GM12878 (cell line): ENCODE data around the gene OCA2. TPM values are rescaled to one million over a fixed set of nuclear protein-coding genes. Genes with fewer than 3 reads are reported as not detected.
"Not testable (repeated sequence)": the region's sequence is repeated elsewhere in the genome, so short reads cannot be mapped to it uniquely, and the experiment has no call there.

Source experiments
- ATAC-seq: fragments of 200-7000 bp; cut with Tn5 transposase; 3 replicates; pipeline ENCODE4 v1.9.1; 2020; ENCODE audit warnings: mild to moderate bottlenecking, moderate library complexity
- BruUV-seq: library from RNA; stranded (reverse); fragments of 400-500 nt; replicated peaks from 2 replicates; lab custom pipeline; 2021; lab: Mats Ljungman, UMichigan
- CTCF ChIA-PET: fragments of 300-600 bp; sonication (Branson Sonifier 250); formaldehyde crosslinking; extraction: SDS; loops from one replicate; lab custom pipeline; 2021; ENCODE audit warnings: inconsistent platforms; lab: Yijun Ruan, JAX
- POLR2A ChIA-PET: fragments of 350-600 bp; formaldehyde crosslinking; extraction: SDS; loops from one replicate; lab custom pipeline; 2021; ENCODE audit warnings: inconsistent platforms; lab: Charles Lee
- RAD21 ChIA-PET: fragments of 300-600 bp; sonication (Branson Sonifier 250); formaldehyde crosslinking; loops from one replicate; lab custom pipeline; 2023; ENCODE audit warnings: antibody characterized with exemption; ENCODE audit not compliant: unreplicated experiment; lab: Charles Lee
- SMC1A ChIA-PET: fragments of 300-600 bp; sonication (Branson Sonifier 250); formaldehyde crosslinking; loops from one replicate; lab custom pipeline; 2023; ENCODE audit not compliant: unreplicated experiment, uncharacterized antibody; lab: Charles Lee
- DNase-seq: peaks from one replicate; pipeline ENCODE4 v3.0.0-alpha.2; 2011; ENCODE audit warnings: low read depth, low spot score
- FAIRE-seq: peaks from 3 replicates; lab custom pipeline; 2011; peaks lifted over from hg19 to GRCh38; lab: Jason Lieb, UNC
- H2AFZ ChIP-seq: 2 replicates; pipeline ENCODE4 v1.6.0; 2011; ENCODE audit warnings: low read depth, low read length, control low read depth; ENCODE audit not compliant: control insufficient read depth
- H3K27ac ChIP-seq: 2 replicates; pipeline ENCODE4 v1.5.1; 2011; ENCODE audit warnings: control low read depth; ENCODE audit not compliant: control insufficient read depth, insufficient read depth
- H3K27me3 ChIP-seq, 2 experiments: replicated peaks in 1 of 2; 2 replicates each; pipeline versions ENCODE4 v1.6.0 to v1.6.1; 2011; ENCODE audit warnings: low read length in 1 of 2; ENCODE audit not compliant: control insufficient read depth in 2 of 2, insufficient read depth in 2 of 2
- H3K36me3 ChIP-seq, 2 experiments: 2 replicates each; pipeline ENCODE4 v1.5.1; 2011; ENCODE audit warnings: low read length in 1 of 2; ENCODE audit not compliant: control insufficient read depth in 2 of 2, insufficient read depth in 2 of 2
- H3K4me1 ChIP-seq: 2 replicates; pipeline ENCODE4 v1.6.1; 2011; ENCODE audit warnings: mild to moderate bottlenecking, low read length, moderate library complexity, mixed read lengths; ENCODE audit not compliant: control insufficient read depth, insufficient read depth
- H3K4me2 ChIP-seq: 2 replicates; pipeline ENCODE4 v1.6.0; 2011; ENCODE audit warnings: control low read depth; ENCODE audit not compliant: control insufficient read depth, insufficient read depth
- H3K4me3 ChIP-seq: fragments of 200-600 bp; sonication (generic); 2 replicates; pipeline ENCODE4 v1.5.1; 2016
- H3K79me2 ChIP-seq: 2 replicates; pipeline ENCODE4 v1.6.0; 2011; ENCODE audit warnings: low read length; ENCODE audit not compliant: control insufficient read depth, insufficient read depth
- H3K9ac ChIP-seq: 2 replicates; pipeline ENCODE4 v1.8.0; 2011; ENCODE audit warnings: low read length, control low read depth, mixed read lengths; ENCODE audit not compliant: control insufficient read depth, insufficient read depth
- H3K9me3 ChIP-seq: replicated peaks from 3 replicates; pipeline ENCODE4 v1.5.1; 2011; ENCODE audit warnings: mild to moderate bottlenecking, low read length; ENCODE audit not compliant: control insufficient read depth, insufficient read depth
- H4K20me1 ChIP-seq: 2 replicates; pipeline ENCODE4 v1.6.0; 2011; ENCODE audit not compliant: control insufficient read depth, insufficient read depth
- ATF3 ChIP-seq: IDR thresholded peaks from 2 replicates; pipeline ENCODE4 v1.6.1; 2011; ENCODE audit warnings: low read depth, mild to moderate bottlenecking, low read length, moderate library complexity, borderline replicate concordance; ENCODE audit errors: extremely low read depth
- BCL11A ChIP-seq: IDR thresholded peaks from 2 replicates; pipeline ENCODE4 v1.6.1; 2011; ENCODE audit warnings: low read depth, low read length
- BHLHE40 ChIP-seq, 2 experiments: fragments of 450-650 bp in 1 of 2; IDR thresholded peaks; 2 replicates each; pipeline ENCODE4 v1.6.1; 2011 to 2017; ENCODE audit warnings: low read depth in 2 of 2, borderline replicate concordance in 1 of 2, improper control_type of control experiment in 1 of 2, low read length in 1 of 2, mild to moderate bottlenecking in 1 of 2
- EP300 ChIP-seq, 2 experiments: fragments of 150-350 bp in 1 of 2; IDR thresholded peaks; 2 replicates each; pipeline ENCODE4 v1.6.1; 2011 to 2012; ENCODE audit warnings: low read depth in 2 of 2, low read length in 2 of 2, borderline replicate concordance in 1 of 2, improper control_type of control experiment in 1 of 2, inconsistent platforms in 1 of 2; ENCODE audit not compliant: control insufficient read depth in 1 of 2
- IKZF1 ChIP-seq: fragments of 450-650 bp; conservative IDR thresholded peaks from 2 replicates; pipeline ENCODE4 v1.6.1; 2017; ENCODE audit warnings: antibody characterized with exemption, mild to moderate bottlenecking
- KAT2A ChIP-seq: conservative IDR thresholded peaks from 2 replicates; pipeline ENCODE4 v1.6.1; 2011; ENCODE audit warnings: low read depth, low read length; ENCODE audit not compliant: control insufficient read depth
- LARP7 ChIP-seq: fragments of 450-650 bp; IDR thresholded peaks from 2 replicates; pipeline ENCODE4 v1.6.1; 2017; ENCODE audit warnings: mild to moderate bottlenecking
- MTA3 ChIP-seq: IDR thresholded peaks from 2 replicates; pipeline ENCODE4 v1.6.1; 2012; ENCODE audit warnings: low read length, inconsistent platforms, borderline replicate concordance
- NBN ChIP-seq: fragments of 450-650 bp; IDR thresholded peaks from 2 replicates; pipeline ENCODE4 v1.6.1; 2016
- NFIC ChIP-seq: IDR thresholded peaks from 2 replicates; pipeline ENCODE4 v1.6.1; 2012; ENCODE audit warnings: low read depth, mild to moderate bottlenecking, inconsistent platforms, low read length, moderate library complexity
- PAX5 ChIP-seq: IDR thresholded peaks from 2 replicates; pipeline ENCODE4 v1.6.1; 2011; ENCODE audit warnings: low read depth, low read length, borderline replicate concordance
- RCOR1 ChIP-seq: conservative IDR thresholded peaks from 2 replicates; pipeline ENCODE4 v1.6.1; 2012; ENCODE audit warnings: low read depth, low read length, improper control_type of control experiment
- SUPT20H ChIP-seq: IDR thresholded peaks from 2 replicates; pipeline ENCODE4 v1.6.1; 2011; ENCODE audit warnings: low read depth, mild to moderate bottlenecking, low read length, moderate library complexity, borderline replicate concordance; ENCODE audit not compliant: control insufficient read depth
- WRNIP1 ChIP-seq: IDR thresholded peaks from 2 replicates; pipeline ENCODE4 v1.6.1; 2011; ENCODE audit warnings: low read depth, low read length, improper control_type of control experiment, borderline replicate concordance
- WGBS: methylation state at CpG from one replicate; pipeline ENCODE4 v1.1.6; 2016; ENCODE audit warnings: low lambda C conversion rate; ENCODE audit not compliant: insufficient replicate concordance, insufficient coverage; ENCODE audit errors: missing lambda C conversion rate; 5-methylcytosine and 5-hydroxymethylcytosine counted together
- in situ Hi-C: fragments of 300-500 bp; cut with MboI; formaldehyde crosslinking; loops from 9 replicates; pipeline ENCODE4 v1.14.3; 2018; ENCODE audit warnings: mixed read lengths
- intact Hi-C: fragments of 100-400 bp; cut with micrococcal nuclease; formaldehyde crosslinking; loops from one replicate; pipeline ENCODE4 v1.14.2; 2022; ENCODE audit not compliant: unreplicated experiment
- polyA plus RNA-seq, 11 experiments: library from polyadenylated mRNA; depleted of rRNA in 4 of 11; unstranded in 6 of 11; stranded (reverse) in 5 of 11; fragments of >200 nt; fragmentation: Nextera tagmentation in 4 of 11; fragmentation: Illumina TruSeq in 1 of 11; extraction: Ambion mirVana in 4 of 11; extraction: Trizol in 1 of 11; gene quantifications; 1 replicate in 1 of 11; 2 replicates in 10 of 11; pipeline versions ENCODE4 v1.2.1 to v1.2.3, GENCODE V29; 2011 to 2016; ENCODE audit warnings: inconsistent platforms in 2 of 11, missing spikeins in 2 of 11, low read depth in 1 of 11
- total RNA-seq, 4 experiments: library from RNA; depleted of rRNA in 3 of 4; stranded (reverse); fragments of >200 nt in 3 of 4; fragmentation: Illumina TruSeq in 1 of 4; extraction: Trizol in 1 of 4; gene quantifications; 2 replicates each; pipeline versions ENCODE4 v1.2.1 to v1.2.3, GENCODE V29; 2013 to 2021
- TF ChIP-seq, protein P1 (sequence below): IDR thresholded peaks from 2 replicates; pipeline ENCODE4 v1.6.1; 2012; ENCODE audit warnings: low read length, inconsistent platforms

Gene OCA2
- total and polyA plus RNA-seq, 10 of the 15 experiments (the other 5 are each of a cell fraction or from before 2014, with no cell fraction given): 0.04 to 1.8 TPM; not detected in 8

DNA sequence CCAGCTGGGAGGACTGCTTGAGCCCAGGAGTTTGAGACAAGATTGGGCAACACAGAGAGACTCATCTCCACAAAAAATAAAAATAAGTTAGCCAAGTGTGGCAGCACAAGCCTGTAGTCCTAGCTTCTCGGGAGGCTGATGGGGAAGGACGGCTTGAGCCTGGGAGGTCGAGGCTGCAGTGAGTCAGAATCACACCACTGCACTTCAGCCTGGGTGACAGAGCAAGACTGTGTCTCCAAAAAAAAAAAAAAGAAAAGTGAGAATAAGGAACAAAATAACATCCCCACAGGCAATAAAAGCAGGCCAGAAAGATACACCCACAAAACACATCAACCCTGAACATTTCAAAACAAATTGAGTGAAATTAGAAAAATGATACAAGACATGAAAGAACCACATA, 48.7 kb upstream of the OCA2 start (continued):
- TF ChIP-seq BCL11A (no peak), IKZF1 (no peak), BHLHE40 (IDR thresholded peaks at IDR 0.05; ENCODE audit: borderline replicate concordance in 1 of 2, low read depth in 2 of 2, low read length in 1 of 2) (no peak), PAX5 (no peak), LARP7 (no peak), WRNIP1 (no peak), SUPT20H (no peak), NFIC (no peak), NBN (no peak), EP300 (IDR thresholded peaks at IDR 0.05; ENCODE audit: borderline replicate concordance in 1 of 2, control insufficient read depth in 1 of 2, low read depth in 2 of 2, low read length in 2 of 2) (no peak), ATF3 (no peak), RCOR1 (no peak), KAT2A (no peak), MTA3 (no peak)
- TF ChIP-seq, protein P1, sequence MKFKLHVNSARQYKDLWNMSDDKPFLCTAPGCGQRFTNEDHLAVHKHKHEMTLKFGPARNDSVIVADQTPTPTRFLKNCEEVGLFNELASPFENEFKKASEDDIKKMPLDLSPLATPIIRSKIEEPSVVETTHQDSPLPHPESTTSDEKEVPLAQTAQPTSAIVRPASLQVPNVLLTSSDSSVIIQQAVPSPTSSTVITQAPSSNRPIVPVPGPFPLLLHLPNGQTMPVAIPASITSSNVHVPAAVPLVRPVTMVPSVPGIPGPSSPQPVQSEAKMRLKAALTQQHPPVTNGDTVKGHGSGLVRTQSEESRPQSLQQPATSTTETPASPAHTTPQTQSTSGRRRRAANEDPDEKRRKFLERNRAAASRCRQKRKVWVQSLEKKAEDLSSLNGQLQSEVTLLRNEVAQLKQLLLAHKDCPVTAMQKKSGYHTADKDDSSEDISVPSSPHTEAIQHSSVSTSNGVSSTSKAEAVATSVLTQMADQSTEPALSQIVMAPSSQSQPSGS: no peak

- DNase-seq, H3K9me3 ChIP-seq, ATAC-seq, H4K20me1 ChIP-seq, SMC1A ChIA-PET, H3K4me1 ChIP-seq, H3K4me3 ChIP-seq, FAIRE-seq, H3K27ac ChIP-seq, CTCF ChIA-PET, H3K9ac ChIP-seq, intact Hi-C loops, POLR2A ChIA-PET, H3K4me2 ChIP-seq, H3K27me3 ChIP-seq, in situ Hi-C loops, RAD21 ChIA-PET, H3K79me2 ChIP-seq, BruUV-seq, H2AFZ ChIP-seq: not testable (repeated sequence)
- peaks cover 8 to 12% of the 10 kb centered on the region in 2 experiments for H3K36me3 ChIP-seq
- WGBS: 97% methylated on average over 4 of the region's 4 CpGs
Measured at GRCh38 chr15:28145419-28145818, 46.3 kb upstream of the OCA2 start.
